T-helper 17 cell (primary cell): Measurements from ENCODE around the gene CENPC. TPM values are rescaled to one million over a fixed set of nuclear protein-coding genes. Genes with fewer than 3 reads are reported as not detected.
A peak's percentile ranks its signal among the peaks of the same experiment; 100 is the strongest.

Source experiments
- ATAC-seq: fragments of 150-1000 bp; cut with Tn5 transposase; 2 replicates; pipeline ENCODE4 v1.10.0; 2021; ENCODE audit warnings: mild to moderate bottlenecking, moderate library complexity
- DNase-seq, 3 donors: peaks; one replicate each; pipeline versions ENCODE4 v3.0.0 to v3.0.0-alpha.2; 2020 to 2021
- H3K9me3 ChIP-seq: one replicate; pipeline ENCODE4 v1.7.0; 2013; ENCODE audit warnings: low read length, mild to moderate bottlenecking; ENCODE audit not compliant: control insufficient read depth, poor library complexity, severe bottlenecking
- H3K27ac Mint-ChIP-seq: one replicate; pipeline ENCODE4 v1.8.0; 2022; ENCODE audit warnings: mild to moderate bottlenecking, moderate library complexity, mixed read lengths
- H3K27me3 Mint-ChIP-seq: one replicate; pipeline ENCODE4 v1.8.0; 2022; ENCODE audit warnings: mixed read lengths
- H3K36me3 Mint-ChIP-seq: one replicate; pipeline ENCODE4 v1.8.0; 2022; ENCODE audit warnings: low read depth, mixed read lengths
- H3K4me1 Mint-ChIP-seq: one replicate; pipeline ENCODE4 v1.8.0; 2022; ENCODE audit warnings: mild to moderate bottlenecking, mixed read lengths
- H3K4me3 Mint-ChIP-seq: one replicate; pipeline ENCODE4 v1.8.0; 2022; ENCODE audit warnings: mild to moderate bottlenecking, moderate library complexity, mixed read lengths
- total RNA-seq, 4 donors: library from RNA in 2 of 4; stranded (reverse) in 2 of 4; gene quantifications; one replicate each; pipeline ENCODE4 v1.2.3 and lab custom pipeline; 2022 to 2026

The CENPC gene, protein sequence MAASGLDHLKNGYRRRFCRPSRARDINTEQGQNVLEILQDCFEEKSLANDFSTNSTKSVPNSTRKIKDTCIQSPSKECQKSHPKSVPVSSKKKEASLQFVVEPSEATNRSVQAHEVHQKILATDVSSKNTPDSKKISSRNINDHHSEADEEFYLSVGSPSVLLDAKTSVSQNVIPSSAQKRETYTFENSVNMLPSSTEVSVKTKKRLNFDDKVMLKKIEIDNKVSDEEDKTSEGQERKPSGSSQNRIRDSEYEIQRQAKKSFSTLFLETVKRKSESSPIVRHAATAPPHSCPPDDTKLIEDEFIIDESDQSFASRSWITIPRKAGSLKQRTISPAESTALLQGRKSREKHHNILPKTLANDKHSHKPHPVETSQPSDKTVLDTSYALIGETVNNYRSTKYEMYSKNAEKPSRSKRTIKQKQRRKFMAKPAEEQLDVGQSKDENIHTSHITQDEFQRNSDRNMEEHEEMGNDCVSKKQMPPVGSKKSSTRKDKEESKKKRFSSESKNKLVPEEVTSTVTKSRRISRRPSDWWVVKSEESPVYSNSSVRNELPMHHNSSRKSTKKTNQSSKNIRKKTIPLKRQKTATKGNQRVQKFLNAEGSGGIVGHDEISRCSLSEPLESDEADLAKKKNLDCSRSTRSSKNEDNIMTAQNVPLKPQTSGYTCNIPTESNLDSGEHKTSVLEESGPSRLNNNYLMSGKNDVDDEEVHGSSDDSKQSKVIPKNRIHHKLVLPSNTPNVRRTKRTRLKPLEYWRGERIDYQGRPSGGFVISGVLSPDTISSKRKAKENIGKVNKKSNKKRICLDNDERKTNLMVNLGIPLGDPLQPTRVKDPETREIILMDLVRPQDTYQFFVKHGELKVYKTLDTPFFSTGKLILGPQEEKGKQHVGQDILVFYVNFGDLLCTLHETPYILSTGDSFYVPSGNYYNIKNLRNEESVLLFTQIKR
- total RNA-seq, result 100 to 1,000 TPM in 1 of 2 donors, 10 to 100 TPM in 1; 90.0 to 105 TPM
- total RNA-seq (lab: John Stamatoyannopoulos, UW), result 154 to 174 reads per million in 2 donors

DNA sequence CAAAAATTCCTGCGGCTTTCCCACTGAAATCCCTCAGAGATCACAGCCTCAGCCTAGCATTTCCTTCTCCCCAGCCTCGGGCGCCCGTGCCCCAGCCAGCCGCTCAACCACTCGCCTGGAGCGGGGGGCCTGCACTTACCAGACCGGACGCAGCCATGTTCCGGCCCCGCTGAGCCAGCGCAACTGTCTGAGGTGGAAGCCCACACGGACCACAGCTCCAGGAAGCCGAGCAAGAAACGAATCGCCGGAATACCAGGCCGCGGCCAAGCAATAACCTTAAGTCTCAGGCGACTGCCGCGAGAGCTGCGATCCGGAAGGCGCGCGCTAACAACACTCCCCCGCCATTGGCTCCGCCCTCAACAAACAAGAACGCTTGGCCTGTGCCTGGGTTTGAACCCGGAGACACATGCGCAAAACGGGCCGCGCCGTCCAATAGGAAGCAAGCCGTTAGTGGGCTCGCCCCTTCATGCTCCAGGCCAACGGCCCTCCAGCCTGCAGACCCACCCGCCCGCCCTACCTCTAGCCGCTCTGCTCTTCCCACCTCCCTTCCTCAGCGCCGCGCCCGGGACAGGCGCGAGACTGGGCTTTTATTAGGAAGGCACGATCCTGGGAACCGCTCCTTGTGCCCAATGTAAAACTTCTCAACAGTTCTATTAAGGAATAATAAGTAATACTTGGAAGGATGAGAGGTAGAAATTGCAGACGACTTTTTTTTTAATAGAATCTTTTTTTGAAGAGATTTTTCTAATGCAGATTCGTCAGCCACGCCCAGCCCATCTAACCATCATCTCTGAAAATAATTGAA is at the start of gene CENPC:
CENPC (minus strand) TSS at position 305 of the 805 bp plus-strand sequence; CDS start at position 157, 148 bp downstream.
- H3K27ac Mint-ChIP-seq, result peak within 1 kb of the TSS; percentile 100
- no peaks in the 10 kb centered on the region for H3K27me3 Mint-ChIP-seq
- DNase-seq (peak; percentile 77 to 85 (median 81)), ATAC-seq (peak; percentile 92)
- peak within 1 kb of the TSS; percentile 99 for H3K4me3 Mint-ChIP-seq
- no peaks in the 10 kb centered on the region for H3K9me3 ChIP-seq
- H3K36me3 Mint-ChIP-seq, result peaks cover 2% of the 10 kb centered on the region
- H3K4me1 Mint-ChIP-seq, result peaks cover 25% of the 10 kb centered on the region

DNA sequence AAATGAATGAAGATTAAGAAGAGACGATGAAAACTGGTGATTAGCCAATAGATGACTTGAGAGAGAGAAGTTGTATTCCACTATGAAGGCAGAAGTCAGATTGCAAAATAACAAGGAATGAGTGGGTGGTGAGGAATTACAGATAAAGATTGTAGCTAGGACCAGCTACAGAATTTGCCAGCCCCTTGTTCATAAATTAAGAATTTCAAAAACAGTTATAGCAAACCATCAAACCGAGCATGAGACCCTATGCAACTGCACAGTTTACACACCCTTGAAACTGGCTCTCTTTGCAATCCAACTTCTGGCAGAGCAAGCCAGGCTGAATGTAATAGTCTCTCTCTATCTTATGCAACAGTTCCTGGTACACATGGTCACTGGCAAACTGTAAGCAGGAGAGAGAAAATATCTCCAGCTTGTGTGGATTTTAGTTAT is 48.5 kb upstream of the CENPC start:
- DNase-seq, result no peak
- Mint-ChIP-seq H3K36me3 (peaks cover 2% of the 10 kb centered on the region), H3K27me3 (peaks cover 5% of the 10 kb centered on the region), H3K4me3 (no peak overlapping the region), H3K27ac (no peak overlapping the region), H3K4me1 (peaks cover 2% of the 10 kb centered on the region)
- ATAC-seq, result no peak
- H3K9me3 ChIP-seq, result no peaks in the 10 kb centered on the region

DNA sequence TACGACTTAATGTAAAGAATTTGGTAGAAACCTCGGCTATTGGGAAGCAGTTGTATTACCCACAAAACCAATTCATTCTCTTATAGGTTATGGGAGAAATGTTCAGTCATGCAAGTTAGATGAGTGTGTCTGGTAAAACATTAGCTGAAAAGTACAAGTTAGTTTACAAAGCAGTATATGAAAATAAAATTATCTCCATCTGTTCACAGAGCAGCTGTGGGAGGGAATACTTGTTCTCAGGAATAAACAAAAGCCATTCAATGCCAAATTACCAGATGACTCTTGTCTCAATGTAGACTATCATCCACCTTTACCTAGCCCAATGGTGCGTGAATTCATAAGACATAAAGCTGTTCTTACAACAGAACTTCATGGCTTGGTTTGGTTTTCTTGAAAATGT is 41.9 kb upstream of the CENPC start:
- peaks cover 2% of the 10 kb centered on the region for H3K4me1 Mint-ChIP-seq
- H3K36me3 Mint-ChIP-seq, result no peaks in the 10 kb centered on the region
- DNase-seq, result no peak
- H3K4me3 Mint-ChIP-seq, result no peak overlapping the region
- no peak overlapping the region for H3K27ac Mint-ChIP-seq
- peaks cover 5% of the 10 kb centered on the region for H3K27me3 Mint-ChIP-seq
- ATAC-seq, result no peak
- no peaks in the 10 kb centered on the region for H3K9me3 ChIP-seq

DNA sequence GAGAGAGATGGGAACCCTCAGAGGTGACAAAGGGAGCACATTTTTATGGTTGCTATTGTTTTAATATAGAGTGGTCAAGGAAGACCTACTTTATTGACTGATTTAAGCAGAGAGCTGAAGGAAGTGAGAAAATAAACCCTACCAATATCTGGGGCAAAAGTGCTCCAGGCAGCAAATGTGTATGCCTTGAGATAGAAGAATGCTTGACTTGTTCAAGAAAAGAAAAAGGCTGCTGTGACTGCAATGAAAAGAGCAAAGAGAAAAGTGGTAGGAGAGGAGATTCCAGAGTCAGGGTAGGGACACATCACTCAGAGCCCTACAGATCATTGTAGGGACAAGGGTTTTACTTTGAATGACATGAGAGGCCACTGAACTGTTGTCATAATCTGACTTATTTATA is 39.2 kb upstream of the CENPC start:
- no peak for DNase-seq
- ATAC-seq, result no peak
- H3K9me3 ChIP-seq, result no peaks in the 10 kb centered on the region
- no peak overlapping the region for H3K4me3 Mint-ChIP-seq
- no peaks in the 10 kb centered on the region for H3K27me3 Mint-ChIP-seq
- no peak overlapping the region for H3K27ac Mint-ChIP-seq
- H3K36me3 Mint-ChIP-seq, result no peaks in the 10 kb centered on the region
- H3K4me1 Mint-ChIP-seq, result peaks cover 18% of the 10 kb centered on the region

DNA sequence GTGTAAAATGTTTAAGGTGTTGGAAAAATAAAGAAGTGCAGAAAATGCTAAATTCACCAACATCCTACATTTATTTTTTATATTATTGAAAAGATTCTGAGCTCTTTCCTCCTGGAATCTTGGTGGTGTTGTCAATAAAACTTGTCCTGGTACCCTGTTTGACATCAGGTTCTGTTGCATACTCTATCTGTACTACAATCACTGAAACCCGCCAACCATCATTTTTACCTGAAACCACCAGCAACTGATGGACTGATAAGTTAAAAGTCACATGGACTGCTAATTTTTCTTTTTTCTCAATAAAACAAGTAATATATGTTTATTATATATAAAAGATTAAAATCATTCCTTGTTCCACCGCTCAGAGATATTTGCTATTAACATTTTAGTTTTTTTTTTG is 36.6 kb upstream of the CENPC start:
- peak; percentile 42 for ATAC-seq
- peaks cover 18% of the 10 kb centered on the region for H3K4me1 Mint-ChIP-seq

DNA sequence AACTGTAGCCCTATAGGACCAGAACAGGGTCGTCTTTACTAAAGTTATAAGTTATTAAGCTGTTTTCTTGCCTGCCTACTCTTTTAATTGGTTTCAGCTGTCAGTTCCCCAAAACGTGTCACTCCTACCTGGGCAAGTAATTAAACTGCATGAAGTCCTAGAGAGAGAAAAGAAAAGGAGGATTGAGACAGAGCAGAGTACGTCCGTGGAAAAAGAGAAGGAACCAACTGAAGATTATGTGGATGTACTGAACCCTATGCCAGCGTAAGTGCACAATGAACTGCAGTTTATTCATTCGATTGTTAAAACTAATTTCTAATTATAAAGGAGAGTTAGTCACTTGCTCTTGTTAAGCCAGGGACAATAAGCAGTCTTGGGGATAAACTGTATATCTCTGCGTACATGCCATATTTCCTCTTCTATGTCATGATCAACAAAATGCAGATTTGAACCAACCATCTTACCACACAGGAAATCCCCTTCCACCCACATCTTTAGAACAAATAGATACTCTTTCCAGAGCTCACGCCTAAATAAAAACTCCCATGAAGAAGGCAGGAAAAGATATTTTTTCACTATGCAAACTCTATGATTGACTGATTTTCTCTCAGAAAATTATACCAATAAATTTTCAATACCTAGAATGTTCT is 36.0 kb upstream of the CENPC start:
- Mint-ChIP-seq H3K27ac (peak overlapping the region; percentile 79), H3K36me3 (no peaks in the 10 kb centered on the region), H3K4me3 (peak overlapping the region; percentile 82), H3K4me1 (peaks cover 18% of the 10 kb centered on the region), H3K27me3 (no peaks in the 10 kb centered on the region)
- peak; percentile 96 for ATAC-seq
- H3K9me3 ChIP-seq, result no peaks in the 10 kb centered on the region
- DNase-seq, result no peak

More for the DNA sequence above, 36.6 kb upstream of the CENPC start:
- Mint-ChIP-seq H3K36me3 (no peaks in the 10 kb centered on the region), H3K27ac (peak overlapping the region; percentile 79), H3K4me3 (peak overlapping the region; percentile 82), H3K27me3 (no peaks in the 10 kb centered on the region)
- no peak for DNase-seq
- H3K9me3 ChIP-seq, result no peaks in the 10 kb centered on the region

DNA sequence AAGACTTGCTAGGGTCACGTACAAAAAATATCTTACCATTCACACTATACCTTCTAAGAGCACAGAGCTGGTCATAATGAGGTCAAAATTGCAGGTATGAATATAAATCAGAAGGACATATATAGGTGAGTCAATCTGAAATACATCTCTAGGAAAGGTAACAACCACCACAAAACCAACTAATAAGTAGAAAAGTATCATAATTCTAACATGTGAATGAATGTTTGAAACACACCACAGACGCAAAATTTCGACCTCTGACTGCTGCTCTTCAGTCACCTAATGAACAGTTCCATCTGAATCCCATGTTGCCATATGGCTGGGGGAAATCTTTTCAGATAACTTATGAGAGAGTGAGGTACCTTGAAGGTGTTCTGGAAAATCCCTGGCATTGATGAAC is 35.3 kb upstream of the CENPC start:
- ATAC-seq (no peak), DNase-seq (no peak)

DNA sequence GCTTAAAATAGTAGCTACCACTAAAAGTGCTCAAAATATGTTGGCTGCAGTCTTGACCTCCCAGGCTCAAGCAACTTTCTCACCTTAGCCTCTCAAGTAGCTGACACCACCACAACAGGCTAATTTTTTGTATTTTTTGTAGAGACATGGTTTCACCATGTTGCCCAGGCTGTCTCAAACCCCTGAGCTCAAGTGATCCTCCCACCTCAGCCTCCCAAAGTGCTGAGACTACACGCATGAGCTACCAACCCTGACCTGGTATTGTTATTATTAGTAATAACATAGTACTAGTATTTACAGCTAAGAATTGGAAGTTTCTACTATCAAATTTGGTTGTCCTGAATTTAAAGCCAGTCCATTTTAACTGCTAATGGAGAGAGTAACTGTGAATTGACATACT is 31.2 kb upstream of the CENPC start:
- ATAC-seq (no peak), DNase-seq (no peak)
- no peak overlapping the region for H3K4me3 Mint-ChIP-seq
- H3K27ac Mint-ChIP-seq, result no peak overlapping the region
- H3K27me3 Mint-ChIP-seq, result no peaks in the 10 kb centered on the region
- H3K4me1 Mint-ChIP-seq, result peaks cover 22% of the 10 kb centered on the region
- H3K9me3 ChIP-seq, result no peaks in the 10 kb centered on the region
- no peaks in the 10 kb centered on the region for H3K36me3 Mint-ChIP-seq

More for the DNA sequence above, 35.3 kb upstream of the CENPC start:
- Mint-ChIP-seq H3K36me3 (no peaks in the 10 kb centered on the region), H3K27ac (peak overlapping the region; percentile 79), H3K4me1 (peaks cover 23% of the 10 kb centered on the region), H3K27me3 (no peaks in the 10 kb centered on the region), H3K4me3 (no peak overlapping the region)
- H3K9me3 ChIP-seq, result no peaks in the 10 kb centered on the region

DNA sequence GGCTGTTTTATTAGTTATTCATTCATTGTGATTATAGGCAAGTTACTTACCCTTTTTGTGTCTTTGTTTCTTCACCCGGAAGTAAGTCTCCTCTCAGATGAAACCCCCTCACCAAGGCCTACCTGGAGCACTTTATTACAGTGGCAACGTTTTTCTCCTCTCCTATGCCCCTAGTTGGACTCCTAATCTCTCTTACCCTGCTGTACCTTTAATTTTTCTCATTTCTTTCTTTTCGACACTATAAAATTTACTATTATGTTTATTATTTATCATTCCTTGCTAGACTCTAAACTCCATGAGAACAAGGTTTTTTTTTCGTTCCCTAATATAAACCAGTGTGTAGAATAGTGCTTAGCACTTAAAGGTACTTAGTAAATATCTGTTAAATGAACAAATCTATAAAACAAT is 30.8 kb upstream of the CENPC start:
- H3K27me3 Mint-ChIP-seq, result no peaks in the 10 kb centered on the region
- H3K4me1 Mint-ChIP-seq, result peaks cover 17% of the 10 kb centered on the region
- DNase-seq, result no peak
- peak overlapping the region; percentile 81 for H3K27ac Mint-ChIP-seq
- H3K36me3 Mint-ChIP-seq, result no peaks in the 10 kb centered on the region
- no peak for ATAC-seq
- peak overlapping the region; percentile 43 for H3K4me3 Mint-ChIP-seq
- no peaks in the 10 kb centered on the region for H3K9me3 ChIP-seq

DNA sequence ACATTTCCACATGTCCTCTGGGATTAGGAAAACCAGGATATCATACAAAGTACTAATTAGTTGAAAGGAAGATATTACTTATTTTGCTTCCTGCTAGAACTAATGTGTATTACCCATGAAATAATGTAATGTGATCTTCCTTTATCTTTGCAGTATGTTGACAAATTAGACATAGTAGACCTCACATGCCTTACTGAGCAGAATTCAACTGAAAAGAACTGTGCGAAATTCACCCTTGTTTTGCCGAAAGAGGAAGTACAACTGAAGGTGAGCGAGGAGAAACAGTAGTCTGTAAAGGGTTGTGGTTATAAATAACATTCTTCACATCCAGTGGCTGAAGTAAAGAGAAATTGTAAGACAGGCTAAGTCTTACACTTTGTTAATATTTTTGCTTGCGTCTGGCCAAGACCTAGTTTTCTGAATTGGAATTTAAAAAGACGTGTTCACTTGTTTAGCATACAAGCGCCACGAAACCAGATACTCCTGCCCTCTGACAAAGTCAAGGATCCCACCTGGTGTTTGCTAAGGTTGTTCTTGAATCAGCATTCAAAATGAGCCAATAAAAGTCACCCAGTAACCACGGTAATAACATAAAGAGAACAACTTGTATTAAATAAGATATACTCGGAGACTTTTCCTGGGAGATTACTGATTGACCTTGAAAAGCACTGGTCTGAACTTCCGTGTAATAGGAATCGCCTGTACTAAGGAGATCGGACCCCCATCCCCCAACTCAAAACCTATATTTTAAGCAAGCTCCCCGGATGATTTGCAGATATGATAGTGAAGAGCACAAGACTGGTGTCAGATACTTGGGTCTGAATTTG is 30.1 kb upstream of the CENPC start:
- DNase-seq (no peak), ATAC-seq (peak; percentile 73)
- Mint-ChIP-seq H3K4me1 (peaks cover 11% of the 10 kb centered on the region), H3K36me3 (no peaks in the 10 kb centered on the region), H3K27ac (peak overlapping the region; percentile 81), H3K27me3 (no peaks in the 10 kb centered on the region), H3K4me3 (peak overlapping the region; percentile 47)
- H3K9me3 ChIP-seq, result no peaks in the 10 kb centered on the region

DNA sequence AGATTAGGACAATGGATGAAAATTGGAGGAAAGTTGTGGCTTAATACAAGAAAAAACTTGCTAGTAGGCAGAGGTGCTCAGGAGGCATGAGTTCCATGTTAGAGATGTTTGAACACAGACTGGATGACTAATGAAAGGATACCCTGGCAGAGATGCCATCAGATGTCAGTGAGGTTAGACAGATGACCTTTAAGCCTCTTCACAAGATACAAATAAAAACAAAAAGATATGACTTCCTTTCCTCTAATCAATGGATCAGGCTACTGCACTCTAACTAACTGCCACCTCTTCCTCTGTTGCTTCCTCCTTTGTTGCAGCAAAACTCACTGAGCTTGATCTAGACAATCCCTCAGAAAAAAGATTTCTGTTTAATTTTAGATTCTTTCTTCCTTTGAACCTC is 27.9 kb upstream of the CENPC start:
- ATAC-seq (no peak), DNase-seq (no peak)
- H3K27ac Mint-ChIP-seq, result no peak overlapping the region
- H3K4me3 Mint-ChIP-seq, result no peak overlapping the region
- H3K4me1 Mint-ChIP-seq, result peaks cover 10% of the 10 kb centered on the region
- H3K27me3 Mint-ChIP-seq, result no peaks in the 10 kb centered on the region
- no peaks in the 10 kb centered on the region for H3K9me3 ChIP-seq
- H3K36me3 Mint-ChIP-seq, result no peaks in the 10 kb centered on the region
